ENCODE data around the gene SOX9.

- no peak for TF ChIP-seq CTCF (IDR thresholded peaks at IDR 0.05)
- no peak for TF ChIP-seq POLR2A (IDR thresholded peaks at IDR 0.05)
These were observed 3.6 kb downstream of the SOX9 start for GRCh38 chr17:72124438-72124775.

Data from testis (tissue), 2 donors.